Measurements from ENCODE around the gene FAM107A.
A peak's percentile ranks its signal among the peaks of the same experiment; 100 is the strongest.

The FAM107A gene

DNA sequence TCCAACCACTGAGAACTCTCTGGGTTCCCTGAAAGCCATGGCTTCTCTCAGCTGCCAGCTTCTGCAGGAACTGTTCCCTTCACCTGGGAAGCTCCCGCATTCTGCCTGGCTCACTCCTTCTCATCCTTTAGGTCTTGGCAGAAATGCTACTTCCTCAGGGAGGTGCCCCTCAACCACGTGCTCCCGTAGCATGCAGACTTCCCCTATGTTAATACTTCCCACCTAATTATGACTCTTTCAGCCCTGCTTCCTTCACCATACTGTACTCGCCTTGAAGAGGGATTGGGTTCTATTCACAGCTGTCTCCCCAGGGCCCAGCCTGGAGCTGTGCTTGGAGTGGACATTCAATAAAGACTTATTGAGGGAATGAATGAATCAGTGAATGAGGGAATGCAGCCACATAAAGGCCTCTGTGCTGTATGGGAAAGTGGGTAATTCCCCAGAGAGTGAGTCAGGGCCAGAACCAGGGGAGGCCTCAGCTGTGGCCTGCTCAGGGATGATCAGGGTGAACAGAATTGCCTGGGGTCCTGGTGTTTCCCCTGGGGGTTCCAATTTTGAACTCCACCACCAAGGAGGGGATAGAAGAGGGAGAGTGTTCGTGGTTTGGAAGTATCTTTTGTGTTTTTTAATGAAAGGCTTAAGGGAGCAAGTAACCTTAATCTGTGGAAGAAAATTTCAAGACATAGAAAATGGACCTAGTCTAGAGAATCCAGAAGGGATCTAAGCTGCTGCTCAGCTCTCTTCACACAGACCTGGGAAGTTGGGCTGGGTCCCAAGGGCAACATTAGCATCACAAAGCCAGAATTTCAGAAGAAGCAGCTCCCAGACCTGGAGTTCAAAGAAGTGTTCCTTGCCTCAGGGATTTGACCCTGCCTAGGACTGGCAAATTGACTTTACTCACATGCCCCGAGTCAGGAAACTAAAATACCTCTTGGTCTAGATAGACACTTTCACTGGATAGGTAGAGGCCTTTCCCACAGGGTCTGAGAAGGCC lies 14.6 kb upstream of the FAM107A start:
- Histone ChIP-seq H3K27ac (ENCODE audit: low read length) (no peak overlapping the region), H3K4me1 (ENCODE audit: control insufficient read depth in 1 of 2, insufficient read depth in 2 of 2, low read length in 2 of 2) (peaks cover 0 to 2% of the 10 kb centered on the region in 2 donors), H3K36me3 (ENCODE audit: control insufficient read depth in 1 of 2, insufficient read depth in 2 of 2, low read length in 2 of 2) (no peaks in the 10 kb centered on the region), H3K27me3 (ENCODE audit: low read depth, low read length) (peaks cover 6% of the 10 kb centered on the region), H3K4me3 (ENCODE audit: low read depth in 1 of 2, low read length in 2 of 2) (no peak overlapping the region), H3K9me3 (ENCODE audit: control insufficient read depth in 1 of 2, low read length in 2 of 2) (no peaks in the 10 kb centered on the region)

GRCh38 chr3:58588030-58588614 lies 10.9 kb upstream of the FAM107A start:
- Histone ChIP-seq H3K36me3 (ENCODE audit: control insufficient read depth in 1 of 2, insufficient read depth in 2 of 2, low read length in 2 of 2) (no peaks in the 10 kb centered on the region), H3K27ac (ENCODE audit: low read length) (no peak overlapping the region), H3K4me1 (ENCODE audit: control insufficient read depth in 1 of 2, insufficient read depth in 2 of 2, low read length in 2 of 2) (peaks cover 5 to 25% of the 10 kb centered on the region in 2 donors), H3K27me3 (ENCODE audit: low read depth, low read length) (peaks cover 14% of the 10 kb centered on the region), H3K9me3 (ENCODE audit: control insufficient read depth in 1 of 2, low read length in 2 of 2) (no peaks in the 10 kb centered on the region), H3K4me3 (ENCODE audit: low read depth in 1 of 2, low read length in 2 of 2) (no peak overlapping the region)

DNA sequence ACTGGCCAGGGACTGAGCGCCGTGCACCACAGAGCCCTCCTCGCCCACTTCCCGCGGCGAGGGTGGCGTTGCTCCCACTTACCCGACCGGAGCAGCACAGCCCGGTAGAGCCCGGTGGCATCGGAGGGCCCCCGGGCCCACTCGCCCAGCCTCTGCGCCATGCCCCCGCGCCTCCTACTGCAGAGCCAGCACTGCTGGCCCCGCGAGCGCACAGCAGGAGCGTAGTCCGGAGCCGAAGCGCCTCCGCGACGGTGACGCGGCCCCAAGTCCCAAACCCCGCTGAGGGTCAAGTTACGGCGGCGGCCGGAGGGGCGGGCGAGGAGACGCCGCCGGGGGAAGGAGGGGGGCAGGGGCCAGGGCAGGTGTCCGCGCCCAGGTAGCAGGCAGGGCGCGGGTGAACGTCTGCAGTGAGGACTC lies 9.6 kb upstream of the FAM107A start:
- Histone ChIP-seq H3K27ac (ENCODE audit: low read length) (no peak overlapping the region), H3K4me1 (ENCODE audit: control insufficient read depth in 1 of 2, insufficient read depth in 2 of 2, low read length in 2 of 2) (peaks cover 5 to 25% of the 10 kb centered on the region in 2 donors), H3K27me3 (ENCODE audit: low read depth, low read length) (peaks cover 14% of the 10 kb centered on the region), H3K36me3 (ENCODE audit: control insufficient read depth in 1 of 2, insufficient read depth in 2 of 2, low read length in 2 of 2) (no peaks in the 10 kb centered on the region), H3K9me3 (ENCODE audit: control insufficient read depth in 1 of 2, low read length in 2 of 2) (no peaks in the 10 kb centered on the region), H3K4me3 (ENCODE audit: low read depth in 1 of 2, low read length in 2 of 2) (peak overlapping the region in 1 of 2 donors; percentile 20)

- H3K27me3 ChIP-seq (ENCODE audit: low read depth, low read length), result peaks cover 14% of the 10 kb centered on the region
- H3K36me3 ChIP-seq (ENCODE audit: control insufficient read depth in 1 of 2, insufficient read depth in 2 of 2, low read length in 2 of 2), result no peaks in the 10 kb centered on the region
- H3K27ac ChIP-seq (ENCODE audit: low read length), result no peak overlapping the region
- H3K4me3 ChIP-seq (ENCODE audit: low read depth in 1 of 2, low read length in 2 of 2), result peak overlapping the region; percentile 83 to 90
- peaks cover 5 to 25% of the 10 kb centered on the region in 2 donors for H3K4me1 ChIP-seq (ENCODE audit: control insufficient read depth in 1 of 2, insufficient read depth in 2 of 2, low read length in 2 of 2)
- no peaks in the 10 kb centered on the region for H3K9me3 ChIP-seq (ENCODE audit: control insufficient read depth in 1 of 2, low read length in 2 of 2)
Observed at GRCh38 chr3:58585994-58586393, 8.8 kb upstream of the FAM107A start.

DNA sequence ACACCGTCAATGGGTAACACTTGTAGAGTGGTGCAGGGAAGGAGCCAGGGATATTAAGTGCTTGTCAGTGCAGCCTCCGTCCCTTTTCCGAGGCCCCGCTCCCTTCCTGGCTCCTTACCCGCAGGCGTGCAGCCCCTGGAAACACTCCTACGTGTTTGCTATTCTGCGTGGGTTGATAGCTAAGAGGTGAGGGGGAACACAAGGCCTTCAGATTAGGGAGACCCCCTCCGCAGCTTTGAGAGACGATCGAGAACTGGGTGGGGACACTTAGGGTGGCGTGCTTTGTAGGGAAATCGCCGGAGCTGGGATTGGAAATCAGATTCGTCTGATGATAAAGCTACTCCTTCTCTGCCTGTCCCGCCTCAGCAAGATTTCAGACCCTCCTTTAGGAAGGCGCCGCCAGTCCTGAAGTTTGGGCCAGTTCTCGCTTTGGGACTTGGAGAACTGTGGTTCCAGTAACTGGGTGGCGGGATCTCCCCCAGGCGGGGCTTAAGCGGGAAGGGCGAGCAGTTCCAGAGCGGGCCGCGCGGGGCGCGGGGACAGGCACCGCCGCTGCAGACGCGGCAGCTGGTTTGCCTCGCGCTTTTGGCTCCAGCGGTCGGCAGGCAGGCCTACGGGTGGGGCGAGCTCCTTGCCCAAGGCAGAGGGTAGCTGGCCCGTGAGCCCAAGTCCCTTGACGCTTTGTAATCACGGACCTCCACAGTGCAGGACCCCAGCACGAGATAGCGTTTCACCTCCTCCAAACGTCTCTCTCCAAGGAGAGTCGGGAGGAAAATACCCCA lies 8.0 kb upstream of the FAM107A start:
- H3K4me1 ChIP-seq (ENCODE audit: control insufficient read depth in 1 of 2, insufficient read depth in 2 of 2, low read length in 2 of 2), result peaks cover 5 to 25% of the 10 kb centered on the region in 2 donors
- H3K27ac ChIP-seq (ENCODE audit: low read length), result peak overlapping the region; percentile 17
- H3K9me3 ChIP-seq (ENCODE audit: control insufficient read depth in 1 of 2, low read length in 2 of 2), result no peaks in the 10 kb centered on the region
- H3K4me3 ChIP-seq (ENCODE audit: low read depth in 1 of 2, low read length in 2 of 2), result peak overlapping the region; percentile 83 to 90
- no peaks in the 10 kb centered on the region for H3K36me3 ChIP-seq (ENCODE audit: control insufficient read depth in 1 of 2, insufficient read depth in 2 of 2, low read length in 2 of 2)
- peaks cover 14% of the 10 kb centered on the region for H3K27me3 ChIP-seq (ENCODE audit: low read depth, low read length)

DNA sequence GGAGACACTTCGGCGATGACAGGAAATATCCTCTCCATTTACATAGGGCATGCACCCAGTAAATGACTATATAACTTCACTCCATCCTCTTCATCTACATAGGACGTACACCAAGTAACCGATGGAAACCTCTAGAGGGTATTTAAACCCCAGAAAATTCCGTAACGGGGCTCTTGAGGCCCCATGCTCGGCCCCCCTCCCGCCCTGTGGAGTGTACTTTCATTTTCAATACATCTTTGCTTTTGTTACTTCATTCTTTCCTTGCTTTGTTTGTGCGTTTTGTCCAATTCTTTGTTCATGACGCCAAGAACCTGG lies 7.5 kb upstream of the FAM107A start:
- H3K36me3 ChIP-seq (ENCODE audit: control insufficient read depth in 1 of 2, insufficient read depth in 2 of 2, low read length in 2 of 2), result no peaks in the 10 kb centered on the region
- H3K27me3 ChIP-seq (ENCODE audit: low read depth, low read length), result peaks cover 14% of the 10 kb centered on the region
- H3K4me1 ChIP-seq (ENCODE audit: control insufficient read depth in 1 of 2, insufficient read depth in 2 of 2, low read length in 2 of 2), result peaks cover 5 to 25% of the 10 kb centered on the region in 2 donors
- peak overlapping the region; percentile 83 to 90 for H3K4me3 ChIP-seq (ENCODE audit: low read depth in 1 of 2, low read length in 2 of 2)
- H3K9me3 ChIP-seq (ENCODE audit: control insufficient read depth in 1 of 2, low read length in 2 of 2), result no peaks in the 10 kb centered on the region
- H3K27ac ChIP-seq (ENCODE audit: low read length), result peak overlapping the region; percentile 17

DNA sequence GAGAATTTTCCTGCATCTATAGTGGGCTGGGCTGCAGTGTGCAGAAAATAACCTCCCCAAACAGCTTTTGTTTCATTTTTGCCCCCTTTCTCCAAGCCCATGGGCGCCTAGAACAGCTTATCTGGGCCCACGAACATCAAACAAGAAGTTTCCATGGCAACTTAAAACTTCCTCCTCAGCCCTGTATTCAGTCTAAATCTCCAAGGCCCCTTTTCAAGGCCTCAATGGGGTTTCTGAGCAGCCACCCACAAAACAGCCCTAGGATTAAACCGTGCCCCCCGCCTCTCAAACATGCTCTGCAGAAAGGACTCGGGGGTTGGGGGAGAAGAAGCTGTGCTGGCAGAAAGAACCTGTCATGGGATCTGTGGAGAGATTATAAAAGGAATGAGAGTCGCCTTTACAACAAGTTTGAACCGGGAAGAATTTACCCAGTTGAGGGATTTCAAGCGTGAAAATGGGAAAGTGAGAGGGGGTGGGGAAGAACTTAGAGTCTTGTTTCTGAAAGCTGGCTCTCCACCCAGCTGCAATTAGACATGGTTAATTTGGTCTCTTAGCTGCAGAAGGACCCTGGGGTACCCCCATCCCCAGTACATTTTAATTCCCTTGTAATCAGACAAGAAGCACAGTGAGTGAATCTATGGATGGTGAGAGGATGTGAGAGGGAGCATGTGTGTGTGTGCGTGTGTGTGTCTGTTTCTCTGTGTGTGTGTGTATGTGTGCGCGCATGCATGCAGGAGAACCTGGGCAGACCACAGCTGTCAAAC lies 4.3 kb upstream of the FAM107A start:
- Histone ChIP-seq H3K27ac (ENCODE audit: low read length) (no peak overlapping the region), H3K4me3 (ENCODE audit: low read depth in 1 of 2, low read length in 2 of 2) (no peak overlapping the region), H3K9me3 (ENCODE audit: control insufficient read depth in 1 of 2, low read length in 2 of 2) (no peaks in the 10 kb centered on the region), H3K4me1 (ENCODE audit: control insufficient read depth in 1 of 2, insufficient read depth in 2 of 2, low read length in 2 of 2) (peaks cover 5 to 20% of the 10 kb centered on the region in 2 donors), H3K27me3 (ENCODE audit: low read depth, low read length) (peaks cover 5% of the 10 kb centered on the region), H3K36me3 (ENCODE audit: control insufficient read depth in 1 of 2, insufficient read depth in 2 of 2, low read length in 2 of 2) (no peaks in the 10 kb centered on the region)

- Histone ChIP-seq H3K27me3 (ENCODE audit: low read depth, low read length) (no peaks in the 10 kb centered on the region), H3K36me3 (ENCODE audit: control insufficient read depth in 1 of 2, insufficient read depth in 2 of 2, low read length in 2 of 2) (no peaks in the 10 kb centered on the region), H3K4me1 (ENCODE audit: control insufficient read depth in 1 of 2, insufficient read depth in 2 of 2, low read length in 2 of 2) (peaks cover 5 to 14% of the 10 kb centered on the region in 2 donors), H3K27ac (ENCODE audit: low read length) (no peak overlapping the region), H3K9me3 (ENCODE audit: control insufficient read depth in 1 of 2, low read length in 2 of 2) (no peaks in the 10 kb centered on the region), H3K4me3 (ENCODE audit: low read depth in 1 of 2, low read length in 2 of 2) (no peak overlapping the region)
Observed at GRCh38 chr3:58580826-58581327, 3.7 kb upstream of the FAM107A start.

DNA sequence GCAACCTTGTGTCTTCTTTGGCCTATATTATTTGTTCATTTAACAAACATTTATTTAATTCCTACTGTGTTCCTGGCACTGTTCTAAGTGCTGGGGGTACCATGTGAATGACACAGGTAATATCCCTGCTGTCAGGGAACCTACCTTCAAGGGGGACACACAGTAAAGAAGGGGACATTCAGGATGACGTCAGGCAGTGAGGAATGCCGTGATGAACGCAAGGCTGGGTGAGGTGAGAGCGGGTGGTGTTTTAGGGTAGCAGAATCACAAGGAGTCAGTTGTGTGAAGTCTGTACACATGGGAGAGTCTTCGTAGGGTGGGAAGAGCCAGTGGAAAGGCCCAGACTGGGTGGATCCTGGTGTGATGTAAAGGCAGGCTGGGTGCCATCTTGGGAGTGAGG lies 1.7 kb upstream of the FAM107A start:
- Histone ChIP-seq H3K4me1 (ENCODE audit: control insufficient read depth in 1 of 2, insufficient read depth in 2 of 2, low read length in 2 of 2) (peaks cover 0 to 1% of the 10 kb centered on the region in 2 donors), H3K36me3 (ENCODE audit: control insufficient read depth in 1 of 2, insufficient read depth in 2 of 2, low read length in 2 of 2) (no peaks in the 10 kb centered on the region), H3K27ac (ENCODE audit: low read length) (no peak overlapping the region), H3K9me3 (ENCODE audit: control insufficient read depth in 1 of 2, low read length in 2 of 2) (no peaks in the 10 kb centered on the region), H3K27me3 (ENCODE audit: low read depth, low read length) (no peaks in the 10 kb centered on the region), H3K4me3 (ENCODE audit: low read depth in 1 of 2, low read length in 2 of 2) (no peak overlapping the region)

GRCh38 chr3:58576716-58577115 lies 475 bp downstream of the FAM107A start:
- H3K27ac ChIP-seq (ENCODE audit: low read length), result peak overlapping the region; percentile 17
- peak overlapping the region; percentile 30 to 35 for H3K4me3 ChIP-seq (ENCODE audit: low read depth in 1 of 2, low read length in 2 of 2)
- no peaks in the 10 kb centered on the region for H3K36me3 ChIP-seq (ENCODE audit: control insufficient read depth in 1 of 2, insufficient read depth in 2 of 2, low read length in 2 of 2)
- no peaks in the 10 kb centered on the region for H3K9me3 ChIP-seq (ENCODE audit: control insufficient read depth in 1 of 2, low read length in 2 of 2)
- peaks cover 0 to 4% of the 10 kb centered on the region in 2 donors for H3K4me1 ChIP-seq (ENCODE audit: control insufficient read depth in 1 of 2, insufficient read depth in 2 of 2, low read length in 2 of 2)
- H3K27me3 ChIP-seq (ENCODE audit: low read depth, low read length), result no peaks in the 10 kb centered on the region
